ENCODE measurements around the gene NADK. TPM values are rescaled to one million over a fixed set of nuclear protein-coding genes. Genes with fewer than 3 reads are reported as not detected.
A peak's percentile ranks its signal among the peaks of the same experiment; 100 is the strongest.
"Not testable (repeated sequence)": the region's sequence is repeated elsewhere in the genome, so short reads cannot be mapped to it uniquely, and the experiment has no call there.

Gene NADK
- polyA plus RNA-seq, 6 donors from 2014 or later: 38.4 to 56.6 (median 44.5) TPM

DNA sequence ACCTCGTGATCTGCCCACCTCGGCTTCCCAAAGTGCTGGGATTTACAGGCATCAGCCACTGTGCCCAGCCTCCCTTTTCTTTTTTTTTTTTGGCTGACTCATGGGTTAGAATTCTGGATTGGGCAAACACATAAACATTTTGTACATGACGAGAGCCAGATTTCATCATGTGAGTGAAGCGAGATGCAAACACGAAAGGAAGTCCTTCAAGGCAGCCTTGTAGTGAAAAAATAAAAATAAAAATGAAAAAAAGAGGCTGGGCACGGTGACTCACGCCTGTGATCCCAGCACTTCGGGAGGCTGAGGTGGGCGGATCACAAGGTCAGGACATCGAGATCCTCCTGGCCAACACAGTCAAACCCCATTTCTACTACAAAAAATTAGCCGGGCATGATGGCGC, 37.3 kb downstream of the NADK start:
- H3K36me3 Mint-ChIP-seq; ATAC-seq (ENCODE audit: low read depth in 2 of 2); H3K9me3 Mint-ChIP-seq; H3K27ac Mint-ChIP-seq; H3K27me3 Mint-ChIP-seq; H3K4me3 Mint-ChIP-seq; DNase-seq: not testable (repeated sequence)
- H3K4me1 Mint-ChIP-seq: peaks cover 0 to 17% (median 6%) of the 10 kb centered on the region in 3 donors

DNA sequence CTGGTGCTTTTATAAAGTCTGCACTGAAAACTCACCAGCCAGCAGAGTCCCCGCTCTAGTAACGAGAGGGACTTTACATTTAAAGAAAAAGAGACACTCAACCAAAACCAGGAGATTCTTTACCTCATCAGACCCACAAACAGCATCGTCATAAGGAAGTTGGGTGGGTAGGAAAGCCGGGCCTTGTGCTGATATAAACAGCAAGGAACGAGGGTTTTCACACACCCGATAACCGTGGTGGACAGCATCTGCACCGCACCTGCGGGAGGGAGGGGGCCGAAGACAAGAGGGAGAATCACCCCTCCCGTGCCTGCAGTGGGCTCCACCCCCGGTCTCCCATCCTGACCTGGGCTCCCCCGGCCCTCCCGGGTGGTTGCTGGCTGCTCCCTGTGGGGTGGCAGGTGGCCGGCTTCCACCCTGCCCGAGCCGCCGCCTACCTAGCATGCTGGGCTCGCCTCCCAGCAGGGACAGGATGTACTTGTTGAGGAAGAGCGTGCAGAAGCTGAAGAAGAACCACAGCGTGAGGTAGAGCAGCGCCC, 39.4 kb downstream of the NADK start:
- H3K27ac Mint-ChIP-seq, H3K36me3 Mint-ChIP-seq, DNase-seq, H3K9me3 Mint-ChIP-seq, H3K4me3 Mint-ChIP-seq, H3K27me3 Mint-ChIP-seq: not testable (repeated sequence)
- peaks cover 0 to 21% (median 6%) of the 10 kb centered on the region in 3 donors for H3K4me1 Mint-ChIP-seq
- peak in 1 of 2 donors; percentile 23 for ATAC-seq (ENCODE audit: low read depth in 2 of 2)

DNA sequence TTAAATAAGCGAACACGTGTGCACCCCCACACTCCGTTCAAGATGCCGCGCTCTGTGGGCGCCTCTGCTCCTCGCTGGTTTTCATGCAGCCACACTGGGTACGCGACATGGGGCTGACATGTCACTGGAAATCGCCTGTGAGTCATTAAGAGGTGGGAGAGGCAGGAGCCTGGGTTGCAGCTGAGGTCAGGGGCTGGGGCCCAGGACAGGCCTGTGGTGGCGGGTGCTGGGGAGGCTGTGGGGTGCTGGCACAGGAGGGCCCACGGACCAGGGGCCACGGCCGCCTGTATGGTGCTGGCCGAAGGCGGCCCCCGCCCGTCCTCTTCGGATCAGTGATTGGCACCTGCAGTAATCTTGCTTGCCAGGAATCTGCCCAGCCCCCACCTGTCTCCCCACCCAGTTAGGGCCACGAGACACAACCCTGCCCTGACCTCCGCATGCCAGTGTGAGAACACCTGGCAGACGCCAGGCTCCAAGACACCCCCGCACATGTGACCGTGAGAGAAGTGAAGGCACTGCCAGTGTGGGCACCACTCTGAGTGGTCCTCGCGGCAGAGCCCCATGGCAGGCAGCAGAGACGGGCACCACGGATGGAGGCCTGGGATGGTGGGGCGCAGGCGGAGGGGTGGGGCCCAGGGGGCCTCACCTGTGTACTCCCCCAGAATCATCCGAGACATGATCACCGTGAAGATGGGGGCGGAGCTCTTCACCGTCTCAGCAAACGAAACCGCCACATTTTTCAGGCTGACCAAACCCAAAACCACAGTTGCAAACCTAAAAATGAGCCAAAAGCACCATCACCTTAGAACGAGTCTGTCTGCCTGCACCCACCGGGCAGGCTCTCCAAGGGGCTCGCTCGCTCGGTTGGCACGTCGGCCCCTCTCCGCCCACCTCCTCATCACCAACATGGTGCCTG, 40.3 kb downstream of the NADK start:
- not testable (repeated sequence) for H3K9me3 Mint-ChIP-seq, H3K4me3 Mint-ChIP-seq, H3K27me3 Mint-ChIP-seq, DNase-seq, H3K36me3 Mint-ChIP-seq
- ATAC-seq (ENCODE audit: low read depth in 2 of 2): peak in 1 of 2 donors; percentile 50
- peak overlapping the region in 1 of 6 donors; percentile 47 for H3K27ac Mint-ChIP-seq
- peaks cover 0 to 15% (median 0%) of the 10 kb centered on the region in 3 donors for H3K4me1 Mint-ChIP-seq

DNA sequence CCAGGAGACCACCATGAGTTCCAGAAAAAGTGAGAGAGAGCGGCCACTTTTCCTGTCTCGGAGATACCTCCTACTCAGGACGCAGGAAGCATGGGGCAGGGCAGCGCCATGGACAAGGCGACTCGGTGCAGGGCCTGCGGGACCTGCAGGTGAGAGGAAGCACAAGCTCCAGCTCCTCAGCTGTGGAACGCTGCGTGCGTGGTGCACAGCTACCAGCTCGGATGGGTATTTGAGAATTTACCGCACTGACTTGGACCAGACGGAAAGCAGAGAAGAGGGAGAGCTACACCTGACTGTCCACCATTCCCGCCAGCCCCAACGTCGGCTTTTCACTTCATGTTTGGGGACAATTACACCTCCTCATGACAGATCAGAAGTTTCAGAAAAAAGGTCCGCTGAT, 45.9 kb downstream of the NADK start:
- no peaks in the 10 kb centered on the region for H3K27me3 Mint-ChIP-seq
- ATAC-seq (ENCODE audit: low read depth in 2 of 2) (no peak), DNase-seq (no peak)
- H3K9me3 Mint-ChIP-seq: no peaks in the 10 kb centered on the region
- H3K27ac Mint-ChIP-seq: peak overlapping the region in 1 of 6 donors; percentile 52
- peak overlapping the region in 1 of 8 donors; percentile 10 for H3K4me3 Mint-ChIP-seq
- peaks cover 0 to 5% of the 10 kb centered on the region in 2 donors for H3K36me3 Mint-ChIP-seq
- peaks cover 0 to 13% (median 0%) of the 10 kb centered on the region in 3 donors for H3K4me1 Mint-ChIP-seq

DNA sequence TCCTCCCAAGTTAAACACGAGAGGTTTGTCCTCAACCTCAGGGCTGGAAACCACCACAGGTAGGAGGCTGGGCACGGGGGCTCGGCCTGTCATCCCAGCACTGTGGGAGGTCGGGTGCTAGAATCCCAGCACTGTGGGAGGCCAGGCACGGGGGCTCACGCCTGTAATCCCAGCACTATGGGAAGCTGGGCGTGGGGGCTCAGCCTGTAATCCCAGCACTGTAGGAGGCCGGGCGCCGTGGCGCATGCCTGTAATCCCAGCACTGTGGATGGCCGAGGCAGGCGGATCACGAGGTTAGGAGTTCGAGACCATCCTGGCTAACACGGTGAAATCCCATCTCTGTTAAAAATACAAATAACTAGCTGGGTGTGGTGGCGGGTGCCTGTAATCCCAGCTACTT, 47.4 kb downstream of the NADK start:
- H3K27me3 Mint-ChIP-seq: no peaks in the 10 kb centered on the region
- DNase-seq (no peak), ATAC-seq (ENCODE audit: low read depth in 2 of 2) (no peak)
- no peak overlapping the region for H3K4me3 Mint-ChIP-seq
- H3K36me3 Mint-ChIP-seq: peaks cover 0 to 5% of the 10 kb centered on the region in 2 donors
- peaks cover 0 to 16% (median 0%) of the 10 kb centered on the region in 3 donors for H3K4me1 Mint-ChIP-seq
- peak overlapping the region in 1 of 6 donors; percentile 84 for H3K27ac Mint-ChIP-seq
- no peaks in the 10 kb centered on the region for H3K9me3 Mint-ChIP-seq

DNA sequence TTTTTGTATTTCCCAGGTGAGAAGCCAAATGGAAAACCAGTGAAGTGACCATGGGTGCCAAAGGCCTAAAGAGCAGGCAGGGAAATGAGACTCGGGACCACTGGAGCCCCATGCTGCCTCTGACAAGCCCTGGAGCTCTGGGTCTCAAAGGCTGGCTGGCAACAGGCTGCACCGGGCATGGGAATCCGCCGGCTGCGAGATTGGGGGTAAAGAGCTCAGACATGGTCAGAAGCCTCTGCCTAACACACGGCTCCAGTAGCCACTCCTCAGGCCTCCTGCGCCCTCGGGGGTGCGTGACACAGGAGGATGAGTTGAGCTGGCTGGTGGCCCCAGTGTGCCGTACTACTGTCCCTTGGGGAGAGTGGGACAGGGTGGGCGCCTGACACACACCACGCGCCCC, 48.0 kb downstream of the NADK start:
- peaks cover 0 to 14% (median 0%) of the 10 kb centered on the region in 3 donors for H3K4me1 Mint-ChIP-seq
- H3K4me3 Mint-ChIP-seq; H3K36me3 Mint-ChIP-seq; H3K9me3 Mint-ChIP-seq; DNase-seq; ATAC-seq (ENCODE audit: low read depth in 2 of 2); H3K27me3 Mint-ChIP-seq; H3K27ac Mint-ChIP-seq: not testable (repeated sequence)

DNA sequence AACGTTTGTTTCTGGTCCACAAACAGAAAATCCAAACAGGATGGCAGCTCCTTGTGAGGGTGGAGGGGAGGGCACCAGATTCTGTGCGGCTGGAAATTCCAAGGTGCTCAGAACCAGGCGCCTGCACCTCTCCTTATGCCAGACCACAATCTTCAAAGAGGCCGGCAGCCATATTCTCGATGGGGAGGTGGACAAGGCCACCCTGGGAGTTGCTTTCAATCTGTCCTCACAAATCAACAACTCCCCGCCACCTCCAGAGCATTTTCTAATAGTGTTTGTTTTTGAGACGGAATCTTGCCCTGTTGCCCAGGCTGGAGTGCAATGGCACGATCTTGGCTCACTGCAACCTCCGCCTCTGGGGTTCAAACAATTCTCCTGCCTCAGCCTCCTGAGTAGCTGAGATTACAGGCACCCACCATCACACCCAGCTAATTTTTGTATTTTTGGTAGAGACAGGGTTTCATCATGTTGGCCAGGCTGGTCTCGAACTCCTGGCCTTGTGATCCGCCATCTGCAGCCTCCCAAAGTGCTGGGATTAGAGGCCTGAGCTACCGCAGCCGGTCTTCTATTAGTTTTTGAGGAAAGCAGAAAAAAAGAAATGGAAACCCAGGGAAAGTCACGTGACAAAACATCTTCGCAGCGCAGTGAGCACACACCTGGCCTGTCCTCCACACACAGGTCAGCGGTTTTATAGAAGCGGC, 49.0 kb downstream of the NADK start:
- Mint-ChIP-seq H3K4me3 (peak overlapping the region in 1 of 8 donors; percentile 56), H3K4me1 (peaks cover 0 to 17% (median 0%) of the 10 kb centered on the region in 3 donors), H3K27ac (peak overlapping the region in 3 of 6 donors; percentile 65 to 80 (median 69))
- H3K9me3 Mint-ChIP-seq; ATAC-seq (ENCODE audit: low read depth in 2 of 2); H3K36me3 Mint-ChIP-seq; H3K27me3 Mint-ChIP-seq; DNase-seq: not testable (repeated sequence)

DNA sequence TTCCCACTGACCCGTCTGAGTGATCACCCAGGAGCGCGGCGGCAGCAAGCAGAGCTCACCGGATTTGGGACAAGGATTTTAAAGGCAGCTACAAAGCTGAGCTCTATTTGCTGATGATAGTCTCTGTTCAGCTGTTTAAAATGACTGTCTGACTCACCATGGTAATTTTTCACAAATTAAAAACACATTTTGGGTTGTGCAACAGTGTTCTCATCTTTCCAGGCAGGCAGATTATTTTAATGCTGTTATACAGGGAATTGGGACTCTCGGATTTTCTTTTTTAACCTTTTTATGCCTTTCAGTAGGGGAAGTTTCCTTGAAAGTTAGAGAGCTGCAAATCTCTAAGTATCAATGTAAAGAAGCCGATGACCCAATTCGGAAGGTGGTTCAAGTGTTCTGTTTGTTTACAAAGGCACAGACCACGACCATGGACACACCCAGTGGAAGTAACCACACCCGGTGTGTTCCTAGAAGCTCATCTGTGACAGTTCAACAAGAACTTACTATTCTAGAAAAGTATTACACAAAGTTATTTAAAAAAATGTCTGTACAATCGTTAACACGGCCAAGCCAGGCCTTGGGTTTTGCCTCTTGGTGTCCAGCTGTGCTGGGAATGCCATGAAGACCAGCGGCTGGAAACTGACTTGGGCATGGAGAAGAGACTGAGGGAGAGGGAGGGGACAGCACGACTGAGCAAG, 49.8 kb downstream of the NADK start:
- not testable (repeated sequence) for ATAC-seq (ENCODE audit: low read depth in 2 of 2); H3K27me3 Mint-ChIP-seq; H3K9me3 Mint-ChIP-seq; DNase-seq; H3K36me3 Mint-ChIP-seq
- Mint-ChIP-seq H3K4me1 (peaks cover 0 to 20% (median 0%) of the 10 kb centered on the region in 3 donors), H3K4me3 (peak overlapping the region in 5 of 8 donors; percentile 5 to 84 (median 51)), H3K27ac (peak overlapping the region in 5 of 6 donors; percentile 80 to 96 (median 81))

DNA sequence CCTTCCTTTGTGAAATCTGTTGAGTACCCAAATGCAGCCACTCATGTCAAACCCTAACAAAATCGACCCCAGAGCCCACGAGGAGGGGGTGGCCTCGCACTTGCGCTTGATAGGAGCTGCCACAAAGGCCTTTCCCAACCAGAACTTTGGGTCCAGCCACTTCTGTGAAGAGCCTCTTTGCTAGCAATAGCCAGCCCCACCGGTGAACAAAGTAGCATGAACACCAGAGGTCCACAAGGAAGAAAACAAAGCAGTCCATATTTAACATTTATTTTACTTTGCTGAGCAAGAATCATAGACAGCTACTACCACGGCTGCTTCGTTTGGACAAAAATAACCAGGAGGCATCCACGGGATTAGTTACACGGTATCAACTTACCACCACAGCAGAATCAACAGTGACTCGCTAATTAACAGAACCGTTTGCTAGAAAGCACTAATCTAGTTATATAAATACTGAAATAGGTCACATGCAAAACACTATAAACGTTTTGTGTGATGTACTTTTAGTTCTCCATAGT, 51.1 kb downstream of the NADK start:
- Mint-ChIP-seq H3K4me1 (peaks cover 0 to 20% (median 0%) of the 10 kb centered on the region in 3 donors), H3K4me3 (peak overlapping the region in 2 of 8 donors; percentile 36 to 82), H3K27ac (peak overlapping the region in 3 of 6 donors; percentile 53 to 70 (median 61))
- DNase-seq; H3K36me3 Mint-ChIP-seq; ATAC-seq (ENCODE audit: low read depth in 2 of 2); H3K9me3 Mint-ChIP-seq; H3K27me3 Mint-ChIP-seq: not testable (repeated sequence)

DNA sequence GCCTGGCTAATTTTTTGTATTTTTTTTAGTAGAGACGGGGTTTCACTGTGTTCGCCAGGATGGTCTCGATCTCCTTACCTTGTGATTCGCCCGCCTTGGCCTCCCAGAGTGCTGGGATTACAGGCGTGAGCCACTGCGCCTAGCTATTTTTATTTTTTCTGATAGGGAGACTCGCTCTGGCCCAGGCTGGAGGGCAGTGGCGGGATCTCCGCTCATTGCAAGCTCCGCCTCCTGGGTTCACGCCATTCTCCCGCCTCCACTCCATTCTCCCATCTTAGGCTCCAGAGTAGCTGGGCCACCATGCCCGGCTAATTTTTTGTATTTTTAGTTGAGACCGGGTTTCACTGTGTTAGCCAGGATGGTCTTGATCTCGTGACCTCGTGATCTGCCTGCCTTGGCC, 52.2 kb downstream of the NADK start:
- H3K4me1 Mint-ChIP-seq: peaks cover 0 to 28% (median 0%) of the 10 kb centered on the region in 3 donors
- H3K4me3 Mint-ChIP-seq: peak overlapping the region; percentile 19 to 87 (median 46)
- not testable (repeated sequence) for H3K36me3 Mint-ChIP-seq; DNase-seq; H3K27me3 Mint-ChIP-seq; H3K9me3 Mint-ChIP-seq; ATAC-seq (ENCODE audit: low read depth in 2 of 2)
- H3K27ac Mint-ChIP-seq: peak overlapping the region in 3 of 6 donors; percentile 70 to 87 (median 84)

DNA sequence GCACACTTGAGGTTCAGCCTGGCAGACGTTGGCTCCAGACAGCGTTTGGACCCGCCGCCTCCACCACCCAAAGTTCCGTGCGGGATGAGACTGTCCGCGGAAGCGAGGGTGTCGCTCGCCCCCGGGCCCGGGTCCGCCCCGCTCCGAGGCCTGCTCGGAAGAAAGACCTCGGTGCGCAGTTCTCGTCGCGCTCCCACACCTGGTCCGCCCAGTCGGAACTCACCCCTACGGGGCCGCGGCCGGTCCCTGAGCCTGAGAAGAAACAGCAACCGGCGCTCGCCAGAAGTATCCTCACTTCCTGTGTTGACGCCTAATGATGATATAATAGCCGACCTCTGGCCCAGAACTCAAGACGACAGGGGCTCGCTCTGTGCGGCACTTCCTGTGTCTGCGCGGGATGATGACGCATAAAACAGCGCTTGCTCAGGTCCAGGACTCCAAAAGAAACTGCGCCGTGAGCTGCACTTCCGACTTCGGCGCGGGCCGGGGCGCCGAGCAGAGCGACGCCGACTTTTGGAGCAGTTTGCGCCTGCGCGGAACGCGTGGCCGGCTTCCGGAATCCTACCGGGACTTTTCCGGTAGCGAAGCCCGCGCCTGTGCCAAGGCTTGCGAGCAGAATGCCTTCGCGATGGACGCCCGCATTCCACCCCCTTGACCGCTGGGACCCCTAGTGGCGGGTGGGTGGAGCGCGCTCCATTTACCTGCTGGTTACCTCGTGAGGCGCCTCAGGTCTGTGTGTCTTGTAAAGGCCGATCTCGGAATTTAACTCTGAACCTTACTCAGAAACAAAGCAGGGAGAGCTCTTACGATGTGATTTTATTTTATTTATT, 54.0 kb downstream of the NADK start, which contains the start of gene CDK11A:
CDK11A (minus strand) TSS at position 323 of the 830 bp plus-strand sequence. CDS start 1,539 bp downstream, outside the sequence.
- H3K4me1 Mint-ChIP-seq: peaks cover 0 to 28% (median 0%) of the 10 kb centered on the region in 3 donors
- DNase-seq (peak; percentile 99), ATAC-seq (ENCODE audit: low read depth in 2 of 2) (peak; percentile 91)
- H3K27ac Mint-ChIP-seq: peak within 1 kb of the TSS; percentile 94 to 100 (median 98)
- not testable (repeated sequence) for H3K27me3 Mint-ChIP-seq, H3K36me3 Mint-ChIP-seq, H3K9me3 Mint-ChIP-seq
- H3K4me3 Mint-ChIP-seq: peak within 1 kb of the TSS; percentile 88 to 99 (median 96)

DNA sequence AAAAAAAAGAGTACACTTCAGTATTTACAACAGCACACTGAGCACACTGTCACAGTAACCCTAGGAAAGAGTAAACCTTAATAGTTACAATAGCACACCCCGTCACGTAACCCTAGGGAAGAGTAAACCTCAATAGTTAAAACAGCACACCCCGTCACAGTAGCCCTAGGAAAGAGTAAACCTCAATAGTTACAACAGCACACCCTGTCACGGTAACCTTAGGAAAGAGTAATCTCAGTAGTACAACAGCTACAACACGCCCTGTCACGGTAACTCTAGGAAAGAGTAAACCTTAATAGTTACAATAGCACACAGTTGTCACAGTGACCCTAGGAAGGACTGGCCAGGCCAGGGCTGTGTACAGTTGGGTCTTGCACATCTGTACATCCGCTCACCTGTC, 57.1 kb downstream of the NADK start:
- no peak for ATAC-seq (ENCODE audit: low read depth in 2 of 2)
- Mint-ChIP-seq H3K4me1 (peaks cover 0 to 15% (median 2%) of the 10 kb centered on the region in 3 donors), H3K9me3 (no peaks in the 10 kb centered on the region), H3K27ac (peak overlapping the region in 1 of 6 donors; percentile 9), H3K4me3 (peak overlapping the region in 1 of 8 donors; percentile 66), H3K27me3 (no peaks in the 10 kb centered on the region), H3K36me3 (peaks cover 4 to 14% of the 10 kb centered on the region in 2 donors)
- no peak for DNase-seq
